PC-9 (cell line): ENCODE measurements around the gene RPS25.

Experiments
- EZH2 ChIP-seq: fragments of 200-600 bp; sonication (generic); IDR thresholded peaks from 2 replicates; pipeline ENCODE4 v1.8.0; 2017; ENCODE audit warnings: antibody characterized with exemption, low read depth
- TF ChIP-seq, protein P1 (sequence below): fragments of 200-600 bp; sonication (generic); conservative IDR thresholded peaks from 2 replicates; pipeline ENCODE4 v1.6.1; 2017; ENCODE audit warnings: mixed run types, antibody characterized with exemption, mild to moderate bottlenecking, moderate library complexity

DNA sequence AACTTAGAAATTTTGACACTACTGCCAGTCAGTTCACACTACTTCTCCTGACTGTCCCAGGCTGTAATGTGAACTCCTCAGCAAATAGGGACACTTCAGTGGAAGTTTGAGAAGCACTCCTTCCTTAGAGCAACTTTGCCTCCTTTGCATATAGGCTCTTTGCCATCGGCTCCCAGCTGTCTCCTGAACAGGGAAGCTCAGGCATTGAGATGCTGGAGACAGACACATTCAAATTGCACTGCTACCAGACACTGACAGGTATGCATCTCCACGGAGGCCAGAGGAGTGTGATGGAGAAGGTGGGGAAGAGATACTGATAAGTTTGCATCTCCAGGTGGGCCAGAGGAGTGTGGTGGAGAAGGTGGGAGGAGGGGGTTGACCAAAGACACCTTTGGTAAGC, 1.9 kb upstream of the RPS25 start:
- TF ChIP-seq, protein P1, sequence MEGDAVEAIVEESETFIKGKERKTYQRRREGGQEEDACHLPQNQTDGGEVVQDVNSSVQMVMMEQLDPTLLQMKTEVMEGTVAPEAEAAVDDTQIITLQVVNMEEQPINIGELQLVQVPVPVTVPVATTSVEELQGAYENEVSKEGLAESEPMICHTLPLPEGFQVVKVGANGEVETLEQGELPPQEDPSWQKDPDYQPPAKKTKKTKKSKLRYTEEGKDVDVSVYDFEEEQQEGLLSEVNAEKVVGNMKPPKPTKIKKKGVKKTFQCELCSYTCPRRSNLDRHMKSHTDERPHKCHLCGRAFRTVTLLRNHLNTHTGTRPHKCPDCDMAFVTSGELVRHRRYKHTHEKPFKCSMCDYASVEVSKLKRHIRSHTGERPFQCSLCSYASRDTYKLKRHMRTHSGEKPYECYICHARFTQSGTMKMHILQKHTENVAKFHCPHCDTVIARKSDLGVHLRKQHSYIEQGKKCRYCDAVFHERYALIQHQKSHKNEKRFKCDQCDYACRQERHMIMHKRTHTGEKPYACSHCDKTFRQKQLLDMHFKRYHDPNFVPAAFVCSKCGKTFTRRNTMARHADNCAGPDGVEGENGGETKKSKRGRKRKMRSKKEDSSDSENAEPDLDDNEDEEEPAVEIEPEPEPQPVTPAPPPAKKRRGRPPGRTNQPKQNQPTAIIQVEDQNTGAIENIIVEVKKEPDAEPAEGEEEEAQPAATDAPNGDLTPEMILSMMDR = no peak
- TF ChIP-seq EZH2 = no peak
